MCF 10A (cell line): ENCODE measurements around the gene KCNF1. TPM values are rescaled to one million over a fixed set of nuclear protein-coding genes. Genes with fewer than 3 reads are reported as not detected.
A peak's percentile ranks its signal among the peaks of the same experiment; 100 is the strongest.

ENCODE experiments used
- BruUV-seq: library from RNA; stranded (reverse); fragments of 400-500 nt; replicated peaks from 2 replicates; lab custom pipeline; 2021; lab: Mats Ljungman, UMichigan
- CTCF ChIA-PET: fragments of 300-600 bp; sonication (Branson Sonifier 250); formaldehyde crosslinking; extraction: SDS; loops from one replicate; lab custom pipeline; 2021; ENCODE audit warnings: antibody characterized with exemption, inconsistent platforms; lab: Yijun Ruan, JAX
- POLR2A ChIA-PET: fragments of 300-600, 350-650 bp; sonication (Branson Sonifier 250); formaldehyde crosslinking; extraction: SDS; loops from one replicate; lab custom pipeline; 2020; ENCODE audit warnings: antibody characterized with exemption, inconsistent platforms; lab: Yijun Ruan, JAX
- DNase-seq: peaks from one replicate; pipeline ENCODE4 v3.0.0-alpha.2; 2018; ENCODE audit not compliant: unreplicated experiment
- H3K27ac Mint-ChIP-seq: one replicate; pipeline ENCODE4 v1.8.0; 2022; ENCODE audit warnings: mild to moderate bottlenecking, low read depth, mixed read lengths; ENCODE audit not compliant: unreplicated experiment
- H3K27me3 Mint-ChIP-seq: one replicate; pipeline ENCODE4 v1.8.0; 2022; ENCODE audit warnings: mixed read lengths; ENCODE audit not compliant: insufficient read depth, unreplicated experiment
- H3K36me3 Mint-ChIP-seq: one replicate; pipeline ENCODE4 v1.8.0; 2022; ENCODE audit warnings: mild to moderate bottlenecking, moderate library complexity, mixed read lengths; ENCODE audit not compliant: insufficient read depth, unreplicated experiment
- H3K4me1 Mint-ChIP-seq: one replicate; pipeline ENCODE4 v1.8.0; 2022; ENCODE audit warnings: mixed read lengths; ENCODE audit not compliant: insufficient read depth, unreplicated experiment
- H3K4me3 Mint-ChIP-seq: one replicate; pipeline ENCODE4 v1.8.0; 2022; ENCODE audit warnings: mild to moderate bottlenecking, moderate library complexity, mixed read lengths; ENCODE audit not compliant: unreplicated experiment
- H3K9me3 Mint-ChIP-seq: one replicate; pipeline ENCODE4 v1.8.0; 2022; ENCODE audit warnings: mixed read lengths; ENCODE audit not compliant: unreplicated experiment
- intact Hi-C: fragments of 100-400 bp; cut with micrococcal nuclease; formaldehyde crosslinking; loops from 2 replicates; pipeline ENCODE4 v1.14.1; 2022
- total RNA-seq: library from RNA; stranded (reverse); gene quantifications from 2 replicates; pipeline ENCODE4 v1.2.3, GENCODE V29; 2022
- TF ChIP-seq, protein P1 (sequence below): fragments of 200-600 bp; IDR thresholded peaks from one replicate; pipeline ENCODE4 v1.8.0; 2022; ENCODE audit warnings: antibody characterized with exemption, mild to moderate bottlenecking; ENCODE audit not compliant: unreplicated experiment

KCNF1 gene
- total RNA-seq, 1 experiment from 2014 or later: not detected

DNA sequence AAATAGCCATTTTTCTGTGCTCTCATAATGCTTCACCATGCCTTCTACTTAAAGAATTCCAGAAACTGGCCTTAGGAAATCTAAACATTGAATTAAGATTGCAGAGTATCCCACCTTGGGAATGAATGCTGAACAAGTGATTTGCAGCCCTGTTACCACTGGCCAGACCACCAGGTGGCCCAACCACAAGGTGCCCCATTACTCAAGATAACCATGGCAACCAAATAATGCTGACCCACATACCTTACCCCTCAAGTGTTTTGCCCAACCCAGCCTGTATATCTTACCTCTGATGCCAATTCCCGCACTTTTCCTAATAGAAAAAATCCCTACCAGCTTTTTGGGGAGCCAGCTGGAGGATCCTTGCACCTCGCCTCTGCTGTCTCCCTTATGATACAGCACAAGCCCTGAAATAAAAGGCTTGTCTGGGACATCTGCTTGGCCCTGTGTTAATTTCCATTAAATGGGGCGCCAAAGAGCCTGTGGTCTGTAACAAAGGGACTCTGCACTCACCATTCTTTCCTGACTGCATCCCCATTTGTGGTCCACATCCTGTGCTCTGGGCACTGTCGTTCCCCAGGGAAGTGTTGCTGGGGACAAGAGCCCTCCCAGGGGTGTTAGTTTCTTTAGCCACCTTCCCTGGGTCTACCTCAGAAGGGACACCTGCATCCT lies 17.3 kb upstream of the KCNF1 start:
- peaks cover 8% of the 10 kb centered on the region for H3K9me3 Mint-ChIP-seq
- no peak for DNase-seq
- H3K27ac Mint-ChIP-seq: no peak overlapping the region
- H3K36me3 Mint-ChIP-seq: no peaks in the 10 kb centered on the region
- H3K27me3 Mint-ChIP-seq: peaks cover 50% of the 10 kb centered on the region
- TF ChIP-seq, protein P1, sequence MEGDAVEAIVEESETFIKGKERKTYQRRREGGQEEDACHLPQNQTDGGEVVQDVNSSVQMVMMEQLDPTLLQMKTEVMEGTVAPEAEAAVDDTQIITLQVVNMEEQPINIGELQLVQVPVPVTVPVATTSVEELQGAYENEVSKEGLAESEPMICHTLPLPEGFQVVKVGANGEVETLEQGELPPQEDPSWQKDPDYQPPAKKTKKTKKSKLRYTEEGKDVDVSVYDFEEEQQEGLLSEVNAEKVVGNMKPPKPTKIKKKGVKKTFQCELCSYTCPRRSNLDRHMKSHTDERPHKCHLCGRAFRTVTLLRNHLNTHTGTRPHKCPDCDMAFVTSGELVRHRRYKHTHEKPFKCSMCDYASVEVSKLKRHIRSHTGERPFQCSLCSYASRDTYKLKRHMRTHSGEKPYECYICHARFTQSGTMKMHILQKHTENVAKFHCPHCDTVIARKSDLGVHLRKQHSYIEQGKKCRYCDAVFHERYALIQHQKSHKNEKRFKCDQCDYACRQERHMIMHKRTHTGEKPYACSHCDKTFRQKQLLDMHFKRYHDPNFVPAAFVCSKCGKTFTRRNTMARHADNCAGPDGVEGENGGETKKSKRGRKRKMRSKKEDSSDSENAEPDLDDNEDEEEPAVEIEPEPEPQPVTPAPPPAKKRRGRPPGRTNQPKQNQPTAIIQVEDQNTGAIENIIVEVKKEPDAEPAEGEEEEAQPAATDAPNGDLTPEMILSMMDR: no peak
- H3K4me1 Mint-ChIP-seq: no peaks in the 10 kb centered on the region
- intact Hi-C loops: no loop called here
- H3K4me3 Mint-ChIP-seq: no peak overlapping the region
- no TSS peak for BruUV-seq
- CTCF ChIA-PET: no interaction called here
- POLR2A ChIA-PET: interaction anchor here (1.0 to 1.1 kb wide), 2 partner anchors 13 to 153 kb away, joined by 3 to 4 read pairs; no protein-coding TSS in a partner anchor

DNA sequence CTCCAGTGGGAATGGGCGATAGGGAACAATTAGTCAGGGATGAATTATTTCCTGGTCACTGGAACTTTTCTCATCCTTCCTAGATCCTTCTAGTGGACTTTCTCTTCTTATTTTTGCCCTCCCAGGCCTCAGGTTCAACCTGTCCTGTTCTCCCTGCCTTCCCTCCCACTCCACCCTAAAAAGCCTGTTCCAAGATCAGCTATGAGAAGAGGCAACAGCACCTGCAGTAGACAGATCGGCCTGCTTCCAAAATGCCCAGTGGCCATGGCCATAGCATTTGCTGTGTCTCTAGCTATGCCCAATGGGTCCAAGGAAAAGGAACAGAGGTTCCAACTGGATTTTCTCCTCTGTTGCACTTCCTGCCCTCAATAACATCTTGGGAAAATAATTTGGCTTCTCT lies 16.5 kb upstream of the KCNF1 start:
- CTCF ChIA-PET: no interaction called here
- peaks cover 3% of the 10 kb centered on the region for H3K4me1 Mint-ChIP-seq
- POLR2A ChIA-PET: interaction anchor here (1.0 kb wide), 1 partner anchor 154 kb away, joined by 4 read pairs; no protein-coding TSS in a partner anchor

DNA sequence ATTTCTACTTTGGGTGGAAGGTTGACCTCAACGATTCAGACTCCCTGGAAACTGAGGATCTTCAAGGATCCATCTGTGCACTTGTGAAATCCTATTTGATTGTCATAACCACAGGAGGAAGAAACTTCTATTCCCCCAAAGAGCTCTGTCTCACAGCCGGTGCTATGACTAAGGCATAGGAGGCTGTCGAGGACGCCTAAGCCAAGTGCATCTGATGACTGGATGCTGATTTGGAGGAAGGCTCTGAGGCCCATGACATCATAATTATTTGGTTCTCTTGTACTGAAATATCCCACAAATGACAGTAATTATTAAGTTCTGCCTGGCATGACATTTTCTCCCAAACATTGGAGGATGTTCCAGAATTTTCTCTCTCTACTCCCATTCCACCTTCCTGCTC lies 13.8 kb upstream of the KCNF1 start:
- intact Hi-C loops: no loop called here
- no peak for DNase-seq
- Mint-ChIP-seq H3K27me3 (peaks cover 25% of the 10 kb centered on the region), H3K36me3 (no peaks in the 10 kb centered on the region), H3K9me3 (no peaks in the 10 kb centered on the region), H3K27ac (no peak overlapping the region), H3K4me3 (no peak overlapping the region), H3K4me1 (peaks cover 15% of the 10 kb centered on the region)
- TF ChIP-seq, protein P1: no peak
- CTCF ChIA-PET: interaction anchor here (0.5 to 1.5 kb wide), 2 partner anchors 63 to 218 kb away, joined by 3 to 7 read pairs; no protein-coding TSS in a partner anchor
- POLR2A ChIA-PET: no interaction called here
- BruUV-seq: no TSS peak

More for the DNA sequence above, 16.5 kb upstream of the KCNF1 start:
- BruUV-seq: no TSS peak
- TF ChIP-seq, protein P1: no peak
- Mint-ChIP-seq H3K9me3 (peaks cover 8% of the 10 kb centered on the region), H3K36me3 (no peaks in the 10 kb centered on the region), H3K27me3 (peaks cover 50% of the 10 kb centered on the region), H3K4me3 (no peak overlapping the region), H3K27ac (no peak overlapping the region)
- no peak for DNase-seq
- intact Hi-C loops: no loop called here

DNA sequence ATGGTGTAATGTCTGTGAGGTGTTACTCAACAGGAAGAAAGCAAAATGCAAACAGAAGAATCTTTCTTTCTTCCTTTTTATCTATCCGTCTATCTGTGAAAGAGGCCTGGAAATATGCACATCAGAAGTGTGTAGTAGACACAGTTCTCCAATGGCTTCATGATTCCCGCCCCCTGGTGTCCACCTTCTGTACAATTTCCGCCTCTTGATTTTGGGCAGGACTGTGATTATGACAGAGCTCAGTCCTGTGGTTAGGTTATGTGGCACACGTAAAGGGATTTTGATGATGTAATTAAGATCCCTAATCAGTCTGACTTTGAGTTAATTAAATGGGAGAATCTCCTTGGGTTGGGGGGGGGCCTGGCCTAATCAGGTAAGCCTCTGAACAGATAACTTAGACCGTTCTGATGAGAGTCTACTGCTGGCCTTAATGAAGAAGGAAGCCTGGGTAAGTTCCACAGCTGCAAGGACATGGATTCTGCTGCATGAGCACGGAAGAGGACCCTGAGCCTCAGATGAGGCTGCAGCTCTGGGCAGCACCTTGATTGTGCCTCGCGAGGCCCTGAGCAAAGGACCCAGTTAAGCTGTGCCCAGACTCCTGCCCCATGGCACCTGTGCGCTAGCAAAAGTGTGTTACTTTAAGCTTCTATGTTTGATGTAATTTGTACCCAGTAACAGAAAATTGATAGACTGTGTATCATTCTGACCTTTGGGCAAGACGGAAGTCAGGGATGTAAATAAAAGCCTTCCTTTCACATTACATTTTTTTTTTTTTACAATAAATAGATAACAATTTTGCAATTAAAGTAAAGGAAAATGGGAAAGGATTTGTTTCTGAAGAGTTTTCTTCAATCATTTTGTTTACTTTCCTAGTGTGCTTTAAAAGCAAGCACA lies 11.3 kb upstream of the KCNF1 start:
- H3K4me1 Mint-ChIP-seq: peaks cover 15% of the 10 kb centered on the region
- TF ChIP-seq, protein P1: peak; percentile 30
- no peak overlapping the region for H3K4me3 Mint-ChIP-seq
- no peaks in the 10 kb centered on the region for H3K36me3 Mint-ChIP-seq
- intact Hi-C loops: loop anchor here (2.0 to 5.0 kb wide), 2 partner anchors 68 to 222 kb away; no protein-coding TSS in a partner anchor
- no peak overlapping the region for H3K27ac Mint-ChIP-seq
- peak; percentile 82 for DNase-seq
- no TSS peak for BruUV-seq
- H3K27me3 Mint-ChIP-seq: no peaks in the 10 kb centered on the region
- CTCF ChIA-PET: interaction anchor here (0.6 to 1.7 kb wide), 15 partner anchors 8 to 955 kb away, joined by 3 to 9 read pairs (median 3); no protein-coding TSS in a partner anchor
- peaks cover 9% of the 10 kb centered on the region for H3K9me3 Mint-ChIP-seq
- POLR2A ChIA-PET: interaction anchor here (0.7 to 1.2 kb wide), 3 partner anchors 10 to 728 kb away, joined by 3 to 4 read pairs (median 3); no protein-coding TSS in a partner anchor
